DMS 273 (cell line): ENCODE measurements around the gene SLC30A2.
A peak's percentile ranks its signal among the peaks of the same experiment; 100 is the strongest.
"Not testable (repeated sequence)": the region's sequence is repeated elsewhere in the genome, so short reads cannot be mapped to it uniquely, and the experiment has no call there.

Experiments used
- DNase-seq: peaks from one replicate; lab custom pipeline; 2025; ENCODE audit not compliant: unreplicated experiment; lab: John Stamatoyannopoulos, UW

The SLC30A2 gene, protein sequence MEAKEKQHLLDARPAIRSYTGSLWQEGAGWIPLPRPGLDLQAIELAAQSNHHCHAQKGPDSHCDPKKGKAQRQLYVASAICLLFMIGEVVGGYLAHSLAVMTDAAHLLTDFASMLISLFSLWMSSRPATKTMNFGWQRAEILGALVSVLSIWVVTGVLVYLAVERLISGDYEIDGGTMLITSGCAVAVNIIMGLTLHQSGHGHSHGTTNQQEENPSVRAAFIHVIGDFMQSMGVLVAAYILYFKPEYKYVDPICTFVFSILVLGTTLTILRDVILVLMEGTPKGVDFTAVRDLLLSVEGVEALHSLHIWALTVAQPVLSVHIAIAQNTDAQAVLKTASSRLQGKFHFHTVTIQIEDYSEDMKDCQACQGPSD

DNA sequence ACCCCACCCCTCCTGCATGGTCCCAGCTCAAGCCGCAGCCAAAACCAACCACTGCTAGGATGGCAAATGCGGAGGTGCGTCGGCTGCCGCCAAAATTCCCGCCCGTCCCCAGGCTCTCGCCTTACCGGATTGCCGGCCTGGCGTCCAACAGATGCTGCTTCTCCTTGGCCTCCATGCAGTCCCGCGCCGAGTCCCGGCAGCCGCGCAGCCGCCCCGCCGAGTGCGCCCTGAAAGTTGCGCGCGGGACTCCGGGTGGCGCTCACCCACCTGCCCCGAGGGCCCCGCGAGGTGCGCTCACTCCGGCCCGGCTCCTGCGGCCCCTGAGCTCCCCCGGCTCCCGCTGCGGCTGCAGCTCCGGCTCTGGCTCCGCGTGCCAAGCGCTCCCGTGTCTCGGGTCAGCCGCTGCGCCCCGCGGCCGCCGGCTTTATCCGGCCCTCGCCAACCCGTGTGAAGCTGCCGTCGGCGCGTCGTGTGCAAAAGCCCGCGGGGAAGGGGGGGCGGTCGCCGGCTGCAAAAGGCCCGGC is at the start of gene SLC30A2:
SLC30A2 (minus strand) TSS at position 397 of the 524 bp plus-strand sequence; CDS start at position 175, 222 bp downstream.
- DNase-seq, result peak; percentile 73

DNA sequence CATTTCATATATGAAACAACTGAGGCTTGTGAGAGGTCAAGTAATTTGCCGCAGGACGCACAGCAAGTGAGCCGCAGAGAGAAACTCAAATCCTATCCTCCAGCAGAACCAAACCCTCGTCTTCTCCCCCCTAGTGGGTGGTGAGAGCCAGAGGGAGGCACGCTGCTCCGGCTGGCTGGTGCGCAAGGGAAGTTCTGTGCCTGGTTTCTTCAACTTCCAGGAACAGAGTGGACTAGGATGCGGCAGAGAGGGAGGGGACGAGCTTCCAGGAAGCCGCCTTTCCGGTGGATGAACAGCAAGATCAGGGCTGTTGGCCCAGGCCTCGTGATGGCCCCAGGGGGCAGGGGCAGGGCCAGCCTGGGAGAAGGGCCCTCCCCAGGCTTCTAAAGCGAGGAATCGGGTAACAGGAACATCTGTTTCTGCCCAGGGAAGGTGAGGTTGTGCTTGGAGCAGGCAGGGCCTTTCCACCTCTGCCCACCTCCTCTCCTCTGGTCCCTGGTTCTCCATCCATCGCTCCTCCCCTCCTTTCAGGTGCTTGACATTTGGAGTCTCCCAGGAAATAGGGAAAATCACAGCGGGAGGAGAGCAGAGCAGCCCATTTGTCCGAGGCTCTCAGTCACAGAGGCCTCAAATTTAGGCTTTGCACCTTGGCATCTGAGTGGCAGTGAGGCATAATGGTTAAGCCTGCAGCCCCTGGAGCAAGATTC is 48.9 kb upstream of the SLC30A2 start:
- DNase-seq, result peak; percentile 95

DNA sequence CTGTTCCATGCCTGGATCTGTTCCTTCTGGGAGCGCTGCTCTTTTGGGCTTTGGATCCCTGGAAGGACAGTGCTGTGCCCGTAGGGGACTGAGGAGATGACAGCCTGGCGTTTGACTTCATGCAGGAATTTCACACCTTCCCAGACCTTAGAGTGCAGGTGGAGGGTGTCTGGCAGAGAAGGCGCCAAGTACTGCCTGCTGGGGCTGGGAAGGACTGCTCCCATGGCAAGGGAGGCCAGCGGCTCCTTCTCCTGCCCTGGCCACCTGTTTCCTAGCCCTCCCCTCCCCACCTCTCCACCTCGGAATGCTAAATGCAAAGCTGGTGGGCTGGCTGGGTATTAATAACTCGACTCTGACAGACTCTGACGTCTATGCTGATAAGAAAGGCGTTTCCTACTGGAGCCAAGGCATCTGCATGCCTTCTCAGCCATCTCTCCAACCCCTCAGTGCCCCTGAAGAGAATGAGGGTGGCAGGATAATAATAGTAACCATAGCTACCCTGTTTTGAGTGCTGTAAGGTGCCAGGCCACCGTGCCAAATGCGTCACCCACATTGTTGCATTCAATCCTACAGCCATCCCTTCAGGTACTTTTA is 48.3 kb upstream of the SLC30A2 start:
- DNase-seq, result peak; percentile 54

DNA sequence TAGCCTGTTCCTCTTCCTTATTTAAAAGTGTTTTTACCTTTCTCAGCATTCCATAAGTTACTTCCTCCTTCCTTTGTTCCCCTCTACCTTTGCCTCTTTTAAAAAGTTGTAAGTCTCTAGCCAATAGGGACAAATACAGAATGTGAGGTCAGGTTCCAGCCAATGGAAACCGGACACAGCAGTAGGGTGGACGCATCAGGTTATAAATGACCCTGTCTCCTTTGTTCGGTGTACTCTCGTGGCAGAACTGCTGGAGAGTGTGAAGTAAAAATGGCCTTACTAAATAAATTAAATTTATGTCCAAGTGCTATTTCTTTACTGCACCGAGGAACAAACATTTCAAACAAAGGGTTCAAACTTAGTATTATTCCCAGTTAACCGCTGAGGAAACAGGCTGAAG is 47.7 kb upstream of the SLC30A2 start:
- DNase-seq, result not testable (repeated sequence)

DNA sequence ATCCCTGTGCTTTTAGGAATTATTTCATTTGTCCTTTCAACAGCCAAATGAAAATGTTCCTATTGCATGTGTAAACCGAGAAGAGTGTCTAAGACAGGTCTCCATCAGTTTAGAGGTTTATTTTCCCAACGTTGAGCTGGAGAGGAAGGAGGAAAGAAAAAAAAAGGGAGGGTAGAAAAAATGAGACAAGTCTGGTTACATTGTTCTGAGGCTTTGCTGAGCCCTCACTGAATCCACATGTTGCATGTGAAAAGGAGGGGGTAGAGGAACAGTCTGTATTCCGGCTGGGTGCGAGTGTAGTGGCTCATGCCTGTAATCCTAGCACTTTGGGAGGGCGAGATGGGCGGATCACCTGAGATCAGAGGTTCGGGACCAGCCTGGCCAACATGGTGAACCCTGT is 46.5 kb upstream of the SLC30A2 start:
- DNase-seq, result no peak

DNA sequence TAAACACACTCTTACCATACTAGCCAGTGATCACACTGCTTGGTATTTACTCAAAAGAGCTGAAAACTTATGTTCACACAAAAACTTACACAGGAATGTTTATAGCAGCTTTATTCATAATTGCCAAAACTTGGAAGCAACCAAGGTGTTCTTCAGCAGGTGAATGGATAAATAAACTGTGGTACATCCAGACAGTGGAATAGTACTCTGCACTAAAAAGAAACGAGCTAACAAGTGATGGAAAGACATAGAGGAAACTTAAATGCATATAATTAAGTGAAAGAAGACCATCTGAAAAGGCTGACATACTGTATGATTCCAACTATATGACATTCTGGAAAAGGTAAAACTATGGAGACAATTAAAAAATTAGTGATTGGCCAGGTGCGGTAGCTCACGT is 45.0 kb upstream of the SLC30A2 start:
- no peak for DNase-seq

DNA sequence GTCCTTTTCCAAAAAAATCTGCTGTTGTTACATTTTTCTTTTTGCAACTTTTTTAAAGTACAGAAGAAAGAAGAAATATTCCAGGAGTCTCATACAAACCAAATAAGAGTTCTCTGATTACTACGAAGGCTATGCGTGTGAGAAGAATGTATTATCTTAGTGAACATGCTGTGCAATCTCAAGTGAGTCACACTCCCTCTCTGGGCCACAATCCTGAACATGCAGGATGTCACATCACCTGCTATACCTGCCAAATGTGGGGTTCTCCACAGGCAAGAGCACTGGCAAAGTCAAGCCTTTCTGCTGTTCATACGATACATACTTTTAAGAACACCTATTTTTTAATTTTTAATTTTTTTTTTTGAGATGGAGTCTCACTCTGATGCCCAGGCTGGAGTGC is 43.2 kb upstream of the SLC30A2 start:
- DNase-seq, result no peak

DNA sequence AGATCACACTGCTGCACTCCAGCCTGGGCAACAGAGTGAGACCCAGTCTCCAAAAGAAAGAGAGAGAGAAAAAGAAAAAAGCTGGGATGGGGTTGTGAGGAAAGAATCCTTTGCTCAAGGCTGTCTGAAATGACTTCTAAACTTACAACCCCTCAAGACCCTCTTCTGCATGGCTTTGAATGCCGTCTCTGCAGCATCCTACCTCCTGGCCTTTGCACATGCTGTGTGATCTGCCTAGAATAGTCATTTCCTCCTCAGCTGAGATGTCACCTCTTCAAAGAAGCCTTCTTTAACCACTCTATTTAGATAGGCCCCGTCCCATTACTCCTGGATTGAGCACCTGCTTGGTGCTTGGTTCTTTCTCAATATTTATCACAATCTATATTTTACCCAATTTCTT is 38.9 kb upstream of the SLC30A2 start:
- no peak for DNase-seq

DNA sequence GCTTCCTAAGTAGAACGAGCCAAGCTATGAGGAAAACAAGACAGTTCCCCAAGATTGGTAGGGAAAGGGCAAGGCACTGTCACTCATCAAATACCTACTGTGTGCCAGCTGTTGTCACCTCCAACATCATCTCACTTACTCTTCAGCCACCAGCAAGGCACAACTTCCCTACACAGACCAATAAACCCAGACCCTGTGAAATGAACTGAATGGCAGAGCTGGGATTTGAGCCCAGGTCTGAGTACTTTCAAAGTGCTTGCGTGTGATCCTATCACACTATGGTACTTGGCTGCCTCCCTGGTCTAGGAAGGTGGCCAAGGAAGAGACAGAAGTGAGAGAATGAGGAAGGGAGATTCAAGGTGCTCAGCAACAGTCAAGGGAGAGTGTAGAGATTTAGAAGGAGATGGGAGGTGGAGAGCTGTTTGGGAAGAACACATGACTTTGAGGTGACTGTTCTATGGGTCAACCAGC is 38.2 kb upstream of the SLC30A2 start:
- DNase-seq, result no peak

DNA sequence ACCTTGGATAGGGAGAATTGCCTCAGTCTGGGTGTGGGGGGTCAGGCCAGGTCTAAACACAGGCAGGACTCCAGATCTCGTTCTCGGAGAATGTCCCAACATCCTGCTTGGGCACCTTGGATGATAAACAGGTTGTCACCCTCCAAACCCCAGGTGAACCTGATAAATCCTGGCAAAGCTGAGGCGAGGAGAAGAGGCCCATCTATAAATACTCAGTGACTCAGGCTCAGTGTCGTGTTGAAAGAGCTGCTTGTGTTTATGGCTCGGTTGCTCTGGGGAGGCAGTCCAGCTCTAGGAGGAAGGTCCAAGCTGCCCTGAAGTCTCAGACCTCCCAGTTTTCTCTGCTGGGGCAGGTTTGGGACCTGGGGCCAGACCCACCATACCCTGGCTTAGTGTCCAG is 37.3 kb upstream of the SLC30A2 start:
- DNase-seq, result no peak

DNA sequence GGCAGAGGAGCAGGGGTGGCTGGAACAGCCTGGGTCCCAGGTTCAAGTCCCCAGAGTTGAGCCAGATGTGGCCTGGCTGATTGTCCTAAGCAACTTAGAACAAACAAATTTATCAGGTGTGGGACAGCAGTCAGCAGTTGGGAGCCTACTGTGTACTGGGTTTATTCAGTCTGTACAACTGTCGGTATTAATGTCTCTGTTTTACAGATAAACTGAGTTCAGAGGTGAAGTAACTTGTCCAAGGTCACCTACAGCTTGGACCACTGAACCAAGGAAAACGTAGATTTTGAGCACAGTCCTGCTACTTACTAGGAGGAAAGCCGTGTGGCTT is 36.1 kb upstream of the SLC30A2 start:
- no peak for DNase-seq

DNA sequence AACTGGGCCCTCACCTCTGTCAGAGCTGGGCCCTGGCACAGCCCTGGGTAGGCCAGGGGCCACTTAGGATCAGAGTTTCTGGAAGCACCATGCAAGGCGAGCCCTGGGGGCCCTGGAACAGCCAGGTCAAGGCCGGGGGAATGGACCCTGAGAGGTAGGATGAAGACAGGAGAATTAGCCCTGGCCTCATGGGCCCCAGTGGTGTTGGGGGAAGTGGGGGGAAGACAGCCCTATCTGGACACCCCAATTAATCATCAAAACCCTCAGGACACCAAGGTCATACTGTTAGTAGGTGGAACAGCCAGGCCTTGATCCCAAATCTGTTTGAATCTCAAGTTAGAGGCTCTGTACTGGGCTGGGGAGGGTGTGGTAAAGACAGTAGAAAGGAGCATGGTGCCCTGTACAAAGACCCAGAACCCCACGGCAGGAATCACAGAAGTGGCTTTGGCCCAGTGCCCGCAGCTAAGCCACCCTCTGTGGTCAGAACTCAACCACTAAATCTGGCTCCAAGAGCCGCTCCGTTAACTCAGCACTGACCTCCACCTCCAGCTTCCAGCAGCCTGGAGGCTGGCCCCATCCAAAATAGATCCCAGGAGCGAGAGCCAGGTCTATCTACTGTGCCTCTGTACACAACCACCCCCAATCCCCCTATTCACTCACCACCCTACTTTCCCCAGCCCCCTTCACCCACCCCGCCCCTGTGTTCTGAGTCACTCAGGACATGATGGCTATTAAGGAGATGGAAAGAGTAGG is 35.5 kb upstream of the SLC30A2 start:
- no peak for DNase-seq

DNA sequence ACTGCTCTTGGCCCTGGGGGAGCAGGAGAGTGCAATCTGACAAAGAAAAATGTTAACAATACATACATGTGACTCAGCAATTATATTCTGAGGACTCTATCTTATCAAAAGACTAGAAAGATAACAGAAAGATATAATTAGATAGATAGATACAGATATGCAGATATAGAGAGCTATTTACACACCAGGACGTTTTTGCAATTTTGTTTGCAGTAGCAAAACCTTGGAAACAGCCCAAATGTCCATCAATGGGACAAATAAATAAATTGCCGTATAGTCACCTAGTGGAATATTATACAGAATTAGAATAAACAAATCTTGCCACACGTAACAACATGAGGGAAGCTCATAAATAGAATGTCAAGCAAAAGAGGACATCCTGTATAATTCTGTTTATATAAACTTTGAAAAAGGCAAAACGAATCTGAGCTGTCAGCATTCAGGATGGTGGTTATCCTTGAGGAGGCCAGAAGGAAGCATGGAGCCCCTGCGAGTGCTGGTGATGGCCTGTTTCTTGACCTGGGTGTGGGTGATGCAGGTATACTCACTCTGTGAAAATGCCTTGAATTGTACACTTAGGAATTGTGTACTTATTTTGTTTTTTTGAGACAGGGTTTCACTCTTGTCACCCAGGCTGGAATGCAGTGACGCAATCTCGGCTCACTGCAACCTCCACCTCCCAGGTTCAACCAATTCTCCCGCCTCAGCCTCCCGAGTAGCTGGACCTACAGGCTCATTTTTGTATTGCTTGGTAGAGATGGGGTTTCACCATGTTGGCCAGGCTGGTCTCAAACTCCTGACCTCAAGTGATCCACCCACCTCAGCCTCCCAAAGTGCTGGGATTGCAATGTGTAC is 34.3 kb upstream of the SLC30A2 start:
- no peak for DNase-seq

DNA sequence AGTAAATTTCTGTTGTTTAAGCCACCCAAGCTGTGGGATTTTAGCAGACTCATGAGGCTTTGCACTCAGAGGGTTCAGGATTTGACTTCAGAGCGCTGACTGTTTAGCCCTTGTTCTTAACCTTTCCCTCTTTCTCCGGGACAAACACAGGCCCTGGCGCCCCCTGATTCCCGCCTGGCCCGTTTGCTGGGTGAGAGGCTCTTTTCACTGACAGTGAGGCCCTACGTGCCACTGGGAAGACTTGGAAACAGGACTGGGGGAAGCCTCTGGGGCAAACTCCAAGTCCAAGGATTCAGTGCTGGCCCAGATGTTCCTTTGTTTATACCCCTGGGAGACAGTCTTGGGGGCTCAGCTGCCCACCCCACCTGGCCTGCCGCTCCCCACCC is 33.3 kb upstream of the SLC30A2 start:
- no peak for DNase-seq

DNA sequence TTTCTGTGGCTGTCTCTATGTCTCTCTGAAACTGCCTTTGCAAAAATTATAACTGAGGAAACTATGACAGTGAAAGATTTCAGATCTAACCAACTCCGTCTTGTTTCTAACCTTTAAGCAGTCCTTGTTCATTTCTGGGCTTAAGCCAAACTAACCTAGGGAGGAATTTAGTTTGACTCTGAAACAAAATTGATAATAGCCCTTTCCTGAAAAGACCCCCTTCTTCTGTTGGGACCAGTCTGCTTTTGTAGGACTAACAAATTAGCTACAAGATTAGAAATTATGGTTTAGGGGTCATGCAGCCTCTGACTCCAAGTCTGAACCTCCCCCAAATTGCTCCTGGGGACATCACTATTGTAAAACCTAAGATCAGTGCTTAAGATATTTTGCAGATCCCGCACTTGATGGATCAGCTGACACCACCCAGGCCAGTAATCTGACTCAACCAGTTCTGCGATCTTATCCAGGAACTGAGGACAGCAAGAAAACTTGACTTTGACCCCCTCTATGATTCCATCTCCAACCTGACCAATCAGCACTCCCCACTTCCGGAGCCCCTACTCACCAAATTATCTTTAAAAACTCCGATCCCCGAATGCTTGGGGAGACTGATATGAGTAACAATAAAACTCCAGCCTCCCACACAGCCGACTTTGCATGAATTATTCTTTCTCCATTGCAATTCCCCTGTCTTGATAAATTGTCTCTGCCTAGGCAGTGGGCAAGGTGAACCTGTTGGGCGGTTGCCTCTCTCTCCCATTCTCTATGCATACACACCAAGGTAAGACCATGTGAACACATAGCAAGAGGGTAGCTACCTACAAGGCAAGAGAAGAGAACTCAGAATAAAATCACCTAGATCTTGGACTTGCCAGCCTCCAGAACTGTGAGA is 32.6 kb upstream of the SLC30A2 start:
- no peak for DNase-seq

DNA sequence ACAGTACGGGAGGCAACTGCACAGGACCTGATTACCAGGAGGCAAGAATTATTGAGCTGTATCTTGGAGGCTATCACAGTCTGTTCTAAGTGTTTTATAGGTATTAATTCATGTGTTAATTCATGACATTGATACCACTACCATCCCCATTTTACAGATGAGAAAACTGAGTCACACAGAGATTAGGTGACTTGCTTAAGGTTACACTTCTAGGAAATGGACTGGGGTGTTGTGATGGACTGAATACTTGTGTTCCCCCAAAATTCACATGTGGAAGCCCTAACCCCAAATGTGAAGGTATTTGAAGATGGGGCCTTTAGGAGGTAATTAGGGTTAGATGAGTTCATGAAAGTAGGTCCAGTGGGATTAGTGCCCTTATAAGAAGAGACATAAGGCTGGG is 31.6 kb upstream of the SLC30A2 start:
- no peak for DNase-seq

DNA sequence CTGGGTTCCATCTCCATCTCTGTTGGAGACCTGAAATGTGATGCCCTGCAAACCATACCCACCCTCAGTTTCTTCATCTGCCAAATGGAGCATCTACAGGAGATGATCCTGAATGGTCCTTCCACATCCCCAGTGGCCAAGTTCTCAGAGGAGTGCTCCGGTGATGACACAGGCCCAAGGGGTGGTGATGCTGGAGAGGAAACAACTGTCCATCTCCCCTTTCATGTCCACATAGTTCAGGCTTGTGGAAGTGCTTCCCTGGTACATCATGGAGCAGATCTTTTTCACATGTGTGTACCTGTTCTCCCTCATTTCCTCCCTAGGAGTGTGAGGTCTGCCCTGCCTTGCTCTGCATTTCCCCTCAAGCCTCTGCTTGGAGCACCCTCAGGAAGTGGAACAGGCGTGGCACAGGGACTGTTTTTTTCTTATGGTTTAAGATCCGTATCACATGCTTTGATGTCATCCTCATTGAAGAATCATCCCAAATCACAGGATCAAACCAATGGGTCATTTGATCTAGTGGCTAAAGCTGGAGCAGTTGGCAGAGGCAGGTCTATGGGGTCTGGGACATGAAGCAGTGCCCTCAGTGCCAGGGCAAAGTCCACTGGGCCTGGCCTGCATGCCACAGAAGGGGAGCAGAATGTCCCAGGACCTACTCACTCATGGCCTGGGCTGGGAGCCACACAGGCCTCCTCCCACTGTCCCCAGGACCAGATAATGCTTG is 29.7 kb upstream of the SLC30A2 start:
- DNase-seq, result no peak

DNA sequence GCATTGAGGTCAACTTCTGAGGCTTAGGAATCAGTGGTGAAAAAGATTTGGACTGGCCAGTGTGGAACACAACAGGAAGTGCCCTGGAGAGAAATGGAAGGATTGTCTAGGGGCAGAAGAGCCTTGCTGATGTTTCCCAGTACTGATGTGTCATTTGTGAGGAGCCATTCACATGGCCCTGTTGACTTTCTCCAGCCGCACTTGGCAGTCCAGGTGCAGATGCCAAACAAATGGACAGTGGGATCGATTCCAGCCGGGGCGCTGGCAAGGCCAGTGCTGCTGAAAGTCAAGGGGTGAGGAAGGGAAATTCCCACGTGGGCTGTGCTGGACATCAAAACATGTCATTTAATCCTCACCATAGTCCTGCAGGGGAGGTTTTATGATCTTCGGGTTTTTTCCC is 26.4 kb upstream of the SLC30A2 start:
- no peak for DNase-seq

DNA sequence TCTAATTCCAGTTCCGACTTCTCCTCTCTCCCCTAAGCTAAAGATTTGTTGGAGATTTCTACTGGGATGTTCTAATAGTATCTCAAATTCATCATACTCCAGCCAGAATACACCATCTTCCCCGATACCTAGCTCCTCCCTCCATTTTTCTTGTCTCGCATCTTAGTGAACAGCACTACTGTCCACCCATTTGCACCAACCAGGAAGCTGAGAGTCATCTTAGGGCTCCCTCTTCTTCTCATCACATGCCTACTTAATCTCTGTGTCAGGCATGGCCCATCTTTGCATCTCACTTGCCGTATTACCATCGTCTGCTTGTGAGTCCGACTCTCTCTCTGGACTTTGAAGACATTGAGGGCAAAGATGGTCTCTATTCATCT is 25.0 kb upstream of the SLC30A2 start:
- DNase-seq, result no peak
